Measurements from ENCODE around the gene ACTMAP. TPM values are rescaled to one million over a fixed set of nuclear protein-coding genes. Genes with fewer than 3 reads are reported as not detected.
"Not testable (repeated sequence)": the region's sequence is repeated elsewhere in the genome, so short reads cannot be mapped to it uniquely, and the experiment has no call there.

The ACTMAP gene
- total RNA-seq, 1 experiment from 2014 or later: 0.51 TPM

DNA sequence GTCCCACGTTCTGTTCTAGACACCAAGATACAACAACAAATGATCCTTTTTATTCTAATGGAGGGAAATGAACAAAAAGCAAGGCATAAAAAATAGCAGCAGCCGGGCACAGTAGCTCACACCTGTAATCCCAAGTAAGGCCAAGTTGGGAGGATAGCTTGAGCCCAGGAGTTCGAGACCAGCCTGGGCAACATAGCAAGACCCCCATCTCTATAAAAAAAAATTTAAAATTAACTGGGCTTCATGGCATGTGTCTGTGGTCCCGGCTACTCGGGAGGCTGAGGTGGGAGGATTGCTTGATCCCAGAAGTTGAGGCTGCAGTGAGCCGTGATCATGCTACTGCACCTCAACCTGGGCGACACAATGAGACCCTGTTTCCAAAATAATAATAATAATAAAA is 26.1 kb upstream of the ACTMAP start:
- no peak for DNase-seq (ENCODE audit: low read depth)

DNA sequence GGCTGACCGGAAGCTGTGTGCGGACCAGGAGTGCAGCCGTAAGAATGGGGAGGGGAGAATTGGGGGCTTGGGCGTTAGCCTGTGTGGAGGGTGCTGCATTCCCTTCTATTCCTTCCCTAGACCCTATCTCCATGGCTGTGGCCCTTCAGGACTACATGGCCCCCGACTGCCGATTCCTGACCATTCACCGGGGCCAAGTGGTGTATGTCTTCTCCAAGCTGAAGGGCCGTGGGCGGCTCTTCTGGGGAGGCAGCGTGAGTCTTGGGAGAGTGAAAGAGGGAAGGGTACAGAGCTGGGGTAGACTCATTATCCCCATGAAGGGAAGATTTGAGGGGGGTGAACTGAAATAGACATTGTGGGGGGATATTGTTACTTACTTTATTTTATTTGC is 25.4 kb upstream of the ACTMAP start:
- no peak for DNase-seq (ENCODE audit: low read depth)

DNA sequence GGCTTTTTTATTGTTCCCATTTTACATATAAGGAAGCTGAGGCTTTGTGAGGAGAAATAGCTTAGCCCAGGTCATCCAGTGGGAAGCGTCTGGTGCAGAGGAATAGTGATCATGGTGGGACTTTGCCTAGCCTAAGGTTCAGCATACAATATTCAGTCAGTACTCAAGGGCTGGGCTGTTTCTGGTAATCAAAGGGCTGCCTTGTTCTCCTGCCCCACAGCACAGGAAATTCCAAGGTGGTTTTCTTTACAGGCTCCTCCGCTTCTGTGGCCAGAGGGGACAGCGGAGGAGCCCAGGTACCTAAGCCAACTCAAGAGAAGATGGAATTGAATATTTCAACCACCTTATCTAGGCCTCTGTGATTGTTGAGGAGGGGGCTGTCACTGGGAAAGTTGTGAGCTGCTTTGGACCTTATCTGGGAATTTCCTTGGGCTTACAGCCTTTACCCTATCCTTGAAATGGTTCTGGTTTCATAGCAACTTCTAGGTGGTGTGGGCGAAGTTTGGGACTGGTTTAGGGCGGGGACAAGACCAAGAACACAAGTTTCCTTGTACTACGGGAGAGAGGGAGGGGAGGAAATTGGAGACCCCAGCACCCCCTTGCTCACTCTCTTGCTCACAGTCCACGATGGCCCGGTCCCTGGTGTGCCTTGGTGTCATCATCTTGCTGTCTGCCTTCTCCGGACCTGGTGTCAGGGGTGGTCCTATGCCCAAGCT is 24.8 kb upstream of the ACTMAP start, which contains the start of gene MIA:
Gene MIA, plus strand, starts transcription at position 606 of the 716 bp plus-strand sequence. Its CDS starts 22 bp downstream, at position 628.
- DNase-seq (ENCODE audit: low read depth): peak; percentile 36

DNA sequence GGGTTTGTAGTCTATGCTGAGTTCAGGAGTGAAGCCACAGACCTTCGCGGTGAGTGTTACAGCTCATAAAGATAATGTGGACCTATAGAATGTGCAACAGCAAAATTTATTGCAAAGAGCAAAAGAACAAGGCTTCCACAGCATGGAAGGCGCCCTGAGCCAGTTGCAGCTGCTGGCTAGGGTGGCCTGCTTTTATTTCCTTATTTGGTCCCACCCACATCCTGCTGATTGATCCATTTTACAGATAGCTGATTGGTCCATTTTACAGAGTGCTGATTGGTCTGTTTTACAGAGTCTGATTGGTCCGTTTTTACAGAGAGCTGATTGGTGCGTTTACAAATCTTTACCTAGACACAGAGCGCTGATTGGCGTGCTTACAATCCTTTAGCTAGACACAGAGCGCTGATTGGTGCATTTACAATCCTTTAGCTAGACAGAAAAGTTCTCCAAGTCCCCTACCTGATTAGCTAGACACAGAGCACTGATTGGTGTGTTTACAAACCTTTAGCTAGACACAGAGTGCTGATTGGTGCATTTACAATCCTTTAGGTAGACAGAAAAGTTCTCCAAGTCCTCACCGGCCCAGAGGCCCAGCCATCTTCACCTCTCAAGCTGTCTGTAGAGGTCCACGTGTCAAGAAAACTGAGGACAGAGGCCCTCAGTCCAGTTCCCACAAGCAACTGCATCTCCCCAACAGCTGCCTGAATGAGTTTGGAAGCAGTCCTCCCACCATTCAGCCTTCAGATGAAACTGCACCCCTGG is 21.0 kb upstream of the ACTMAP start:
- DNase-seq (ENCODE audit: low read depth): not testable (repeated sequence)

DNA sequence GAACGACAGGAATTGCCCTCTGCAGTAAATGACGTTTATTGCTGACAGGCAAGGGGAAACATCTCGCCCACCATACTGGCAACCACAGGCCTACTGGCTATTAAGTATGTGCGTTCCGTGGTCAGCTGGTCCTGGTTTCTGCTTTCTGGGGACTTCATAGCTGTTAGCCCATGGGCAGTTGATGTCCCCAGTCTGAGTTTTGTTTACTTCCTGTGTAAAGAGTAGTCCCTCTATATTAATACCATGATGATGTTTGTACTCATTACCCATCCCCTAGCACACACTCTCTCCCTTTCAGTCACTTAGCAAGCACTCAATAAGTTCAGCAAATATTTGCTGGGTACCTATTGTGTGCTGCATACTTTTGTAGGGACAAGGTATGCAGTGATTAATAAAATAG is 18.6 kb upstream of the ACTMAP start:
- DNase-seq (ENCODE audit: low read depth): no peak

DNA sequence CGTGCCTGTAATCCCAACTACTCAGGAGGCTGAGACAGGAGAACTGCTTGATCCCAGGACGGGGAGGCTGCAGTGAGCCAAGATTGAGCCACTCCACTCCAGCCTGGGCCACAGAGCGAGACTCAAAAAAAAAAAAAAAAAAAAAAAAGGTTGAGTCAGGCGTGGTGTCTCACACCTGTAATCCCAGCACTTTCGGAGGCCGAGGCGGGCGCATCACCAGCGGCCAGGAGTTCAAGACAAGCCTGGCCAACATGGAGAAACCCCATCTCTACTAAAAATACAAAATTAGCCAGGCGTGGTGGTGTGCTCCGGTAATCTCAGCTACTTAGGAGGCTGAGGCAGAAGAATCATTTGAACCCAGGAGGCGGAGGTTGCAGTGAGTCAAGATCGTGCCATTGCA is 16.1 kb upstream of the ACTMAP start:
- not testable (repeated sequence) for DNase-seq (ENCODE audit: low read depth)

DNA sequence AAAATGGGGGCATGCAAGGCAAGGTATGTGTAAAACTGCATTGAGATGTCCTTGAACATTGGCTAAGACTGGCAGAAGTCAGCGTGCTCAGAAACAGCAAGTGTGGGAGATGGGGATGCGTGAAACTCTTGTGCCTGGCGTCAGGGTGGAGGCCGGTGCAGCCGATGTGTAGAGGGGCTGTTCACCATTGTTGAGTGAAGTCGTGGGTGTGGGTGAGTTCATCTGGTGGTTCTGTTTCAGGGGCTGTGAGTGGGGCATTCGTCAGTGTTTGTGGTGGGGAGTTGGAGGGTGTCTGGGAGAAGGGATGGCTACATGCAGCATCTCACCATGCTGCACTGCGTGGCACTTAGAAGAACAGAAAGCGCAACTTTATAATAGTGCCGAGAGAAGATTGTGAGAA is 13.7 kb upstream of the ACTMAP start:
- no peak for DNase-seq (ENCODE audit: low read depth)

DNA sequence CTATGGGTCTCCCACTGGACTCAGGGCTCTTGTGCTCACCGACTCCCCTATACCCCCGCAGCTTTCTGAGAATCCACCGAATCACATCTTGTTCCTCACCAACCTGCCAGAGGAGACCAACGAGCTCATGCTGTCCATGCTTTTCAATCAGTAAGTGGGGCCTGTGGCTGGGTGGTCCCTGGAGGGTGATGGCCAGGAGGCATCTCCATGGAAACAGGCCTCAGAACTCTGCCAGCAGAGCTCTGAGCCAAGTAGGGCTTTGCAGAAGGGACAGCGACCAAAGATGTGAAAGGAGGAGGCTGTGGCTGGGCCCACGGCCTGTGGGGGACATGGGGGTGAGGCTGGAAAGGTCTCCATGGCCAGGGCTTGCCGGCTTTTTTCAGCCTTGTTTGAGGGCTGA is 13.2 kb upstream of the ACTMAP start:
- DNase-seq (ENCODE audit: low read depth): no peak

DNA sequence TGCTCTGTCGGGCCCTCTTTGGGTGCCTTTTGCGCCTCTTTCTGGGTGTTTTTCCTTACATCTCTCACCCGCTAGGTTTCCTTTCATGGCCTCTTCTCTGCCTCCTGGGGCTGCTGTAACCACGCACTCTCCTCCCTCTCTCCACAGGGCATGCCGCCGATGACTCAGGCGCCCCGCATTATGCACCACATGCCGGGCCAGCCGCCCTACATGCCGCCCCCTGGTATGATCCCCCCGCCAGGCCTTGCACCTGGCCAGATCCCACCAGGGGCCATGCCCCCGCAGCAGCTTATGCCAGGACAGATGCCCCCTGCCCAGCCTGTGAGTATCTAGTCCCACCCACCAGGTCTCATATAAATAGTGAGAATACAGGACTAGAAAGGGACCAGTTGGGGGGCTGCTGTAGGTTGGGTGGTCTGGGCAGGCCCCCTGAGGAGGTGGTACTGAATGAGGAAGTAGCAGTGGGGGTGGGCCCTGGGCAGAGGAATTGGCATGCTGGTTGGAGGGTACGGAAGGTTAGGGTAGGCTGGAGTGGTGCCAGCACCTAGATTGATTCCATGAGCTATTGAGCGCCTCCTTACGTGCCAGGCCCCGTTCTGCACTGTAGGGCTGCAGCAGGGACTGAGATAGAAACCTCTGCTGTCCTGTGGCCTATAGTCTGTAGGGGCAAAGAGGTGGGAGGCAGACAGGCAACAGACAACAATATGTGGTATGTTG is 12.6 kb upstream of the ACTMAP start:
- DNase-seq (ENCODE audit: low read depth): no peak

DNA sequence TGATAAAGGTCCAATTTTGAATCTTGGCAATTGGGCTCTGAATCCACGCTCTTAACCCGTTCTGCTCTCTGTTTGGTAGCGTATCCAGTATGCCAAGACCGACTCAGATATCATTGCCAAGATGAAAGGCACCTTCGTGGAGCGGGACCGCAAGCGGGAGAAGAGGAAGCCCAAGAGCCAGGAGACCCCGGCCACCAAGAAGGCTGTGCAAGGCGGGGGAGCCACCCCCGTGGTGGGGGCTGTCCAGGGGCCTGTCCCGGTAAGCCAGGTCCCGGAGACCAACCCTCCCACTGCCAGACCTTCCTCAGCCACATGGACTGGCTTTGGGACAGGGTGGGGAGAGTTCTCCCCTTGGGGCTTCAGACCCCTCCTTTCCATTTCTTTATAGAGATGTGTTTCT is 9.1 kb upstream of the ACTMAP start:
- DNase-seq (ENCODE audit: low read depth): no peak

DNA sequence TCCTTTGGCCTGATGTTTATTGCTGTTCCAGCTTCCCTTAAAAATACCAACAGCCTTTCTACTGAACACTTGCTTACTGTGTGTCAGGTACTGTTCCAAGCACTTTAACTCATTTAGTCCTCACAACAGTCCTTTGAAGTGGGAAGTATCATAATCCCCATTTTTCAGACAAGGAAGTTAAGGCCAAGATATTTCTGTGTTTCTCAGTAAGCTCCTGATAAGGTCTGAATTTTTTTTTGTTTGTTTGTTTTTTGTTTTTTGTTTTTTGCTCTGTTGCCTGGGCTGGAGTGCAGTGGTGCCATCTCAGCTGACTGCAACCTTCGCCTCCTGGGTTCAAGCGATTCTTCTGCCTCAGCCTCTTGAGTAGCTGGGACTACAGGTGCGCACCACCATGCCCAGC is 8.2 kb upstream of the ACTMAP start:
- DNase-seq (ENCODE audit: low read depth): no peak

DNA sequence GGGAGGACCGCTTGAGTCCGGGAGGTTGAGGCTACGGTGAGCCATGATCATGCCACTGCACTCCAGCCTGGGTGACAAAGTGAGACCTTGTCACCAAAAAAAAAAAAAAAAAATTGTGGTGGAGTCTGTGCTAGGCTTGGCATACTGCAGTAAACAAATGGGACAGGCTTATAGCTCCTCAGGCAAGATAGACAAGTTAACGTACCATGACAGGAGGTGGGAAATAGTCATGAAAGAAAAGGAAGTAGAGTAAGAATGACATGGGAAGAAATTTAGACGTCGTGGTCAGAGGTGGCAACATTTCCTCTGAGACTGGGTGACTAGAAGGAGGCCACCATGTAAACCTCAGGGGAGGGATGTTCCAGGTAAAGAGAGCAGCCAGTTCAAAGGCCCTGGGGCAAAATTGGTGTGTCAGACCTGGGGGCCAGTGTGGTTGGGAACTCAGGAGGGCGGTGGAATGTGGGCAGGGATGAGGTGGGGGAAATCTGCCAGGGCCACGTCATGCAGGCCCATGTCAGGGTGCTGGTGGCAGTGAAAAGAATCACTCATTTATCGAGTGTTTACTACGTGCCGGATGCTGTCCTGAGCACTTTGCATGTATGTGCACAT is 6.3 kb upstream of the ACTMAP start:
- DNase-seq (ENCODE audit: low read depth): no peak

DNA sequence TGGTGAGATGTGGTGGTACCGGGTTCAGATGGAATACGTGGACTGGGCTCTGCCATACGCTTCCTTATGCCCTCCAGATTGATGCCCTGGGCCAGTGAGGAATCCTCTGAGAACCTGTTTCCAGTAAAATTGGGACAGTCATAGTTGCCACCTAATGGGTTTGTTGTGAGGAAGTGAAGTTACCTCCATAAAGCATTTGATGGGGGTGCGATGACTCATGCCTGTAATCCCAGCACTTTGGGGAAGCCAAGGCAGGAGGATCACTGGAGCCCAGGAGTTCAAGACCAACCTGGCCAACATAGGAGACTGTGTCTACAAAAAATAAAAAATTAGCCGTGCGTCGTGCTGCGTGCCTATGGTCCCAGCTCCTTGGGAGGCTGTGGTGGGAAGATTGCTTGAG is 5.5 kb upstream of the ACTMAP start:
- DNase-seq (ENCODE audit: low read depth): no peak

DNA sequence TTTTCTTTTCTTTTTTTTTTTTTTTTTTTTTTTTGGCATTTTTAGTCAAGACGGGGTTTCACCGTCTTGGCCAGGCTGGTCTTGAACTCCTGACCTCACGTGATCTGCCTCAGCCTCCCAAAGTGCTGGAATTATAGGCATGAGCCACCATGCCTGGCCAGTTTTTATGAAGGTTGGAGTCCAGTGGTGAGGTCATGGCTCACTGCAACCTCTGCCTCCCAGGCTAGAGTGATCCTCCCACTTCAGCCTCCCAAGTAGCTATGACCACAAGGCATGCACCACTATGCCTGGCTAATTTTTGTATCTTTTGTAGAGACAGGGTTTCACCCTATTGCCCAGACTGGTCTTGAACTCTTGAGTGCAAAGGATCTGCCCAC is 5.0 kb upstream of the ACTMAP start:
- DNase-seq (ENCODE audit: low read depth): no peak

DNA sequence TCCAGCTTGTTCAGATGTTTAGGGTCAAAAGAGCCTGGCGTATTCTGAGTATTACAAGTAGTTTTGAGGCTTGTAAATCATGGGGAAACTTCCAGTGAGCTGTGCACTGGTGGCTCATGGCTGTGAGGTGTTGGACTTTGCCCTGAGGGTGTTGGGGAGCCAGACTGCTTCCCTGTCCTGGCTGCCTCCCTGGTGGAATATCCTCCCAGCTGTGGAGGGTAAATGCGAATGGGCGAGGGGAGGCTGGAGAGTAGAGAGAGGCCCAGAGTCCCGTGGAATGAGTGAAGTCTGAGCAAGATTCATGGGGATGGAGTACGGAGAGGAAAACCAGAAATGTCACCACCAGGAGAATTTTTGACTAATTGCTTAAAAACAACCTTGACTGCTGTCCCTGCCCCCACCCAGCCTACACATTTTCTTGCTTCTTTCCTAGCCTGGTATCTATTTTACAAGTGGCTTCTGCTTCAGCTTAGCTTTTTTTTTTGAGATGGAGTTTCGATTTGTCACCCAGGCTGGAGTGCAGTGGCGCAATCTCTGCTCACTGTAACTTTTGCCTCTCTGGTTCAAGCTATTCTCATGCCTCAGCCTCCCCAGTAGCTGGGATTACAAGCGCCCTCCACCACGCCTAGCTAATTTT is 4.5 kb upstream of the ACTMAP start:
- DNase-seq (ENCODE audit: low read depth): no peak

DNA sequence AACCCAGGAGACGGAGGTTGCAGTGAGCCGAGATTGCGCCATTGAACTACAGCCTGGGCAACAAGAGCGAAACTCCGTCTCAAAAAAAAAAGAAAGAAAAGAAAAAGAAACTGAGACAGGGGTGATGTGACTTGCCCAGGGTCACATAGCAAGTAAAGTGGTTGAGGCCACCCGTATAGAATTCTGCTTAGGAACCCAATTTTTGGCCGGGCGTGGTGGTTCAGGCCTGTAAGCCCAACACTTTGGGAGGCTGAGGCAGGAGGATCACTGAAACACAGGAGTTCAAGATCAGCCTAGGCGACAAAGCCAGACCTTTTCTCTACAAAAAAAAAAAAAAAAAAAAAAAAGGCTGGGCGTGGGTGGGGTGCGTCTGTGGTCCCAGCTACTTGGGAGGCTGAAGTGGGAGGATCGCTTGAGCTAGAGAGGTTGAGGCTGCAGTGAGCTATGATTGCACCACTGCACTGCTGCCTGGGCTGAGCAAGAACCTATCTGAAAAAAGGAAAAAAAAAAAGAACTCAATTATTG is 2.0 kb upstream of the ACTMAP start:
- DNase-seq (ENCODE audit: low read depth): no peak

DNA sequence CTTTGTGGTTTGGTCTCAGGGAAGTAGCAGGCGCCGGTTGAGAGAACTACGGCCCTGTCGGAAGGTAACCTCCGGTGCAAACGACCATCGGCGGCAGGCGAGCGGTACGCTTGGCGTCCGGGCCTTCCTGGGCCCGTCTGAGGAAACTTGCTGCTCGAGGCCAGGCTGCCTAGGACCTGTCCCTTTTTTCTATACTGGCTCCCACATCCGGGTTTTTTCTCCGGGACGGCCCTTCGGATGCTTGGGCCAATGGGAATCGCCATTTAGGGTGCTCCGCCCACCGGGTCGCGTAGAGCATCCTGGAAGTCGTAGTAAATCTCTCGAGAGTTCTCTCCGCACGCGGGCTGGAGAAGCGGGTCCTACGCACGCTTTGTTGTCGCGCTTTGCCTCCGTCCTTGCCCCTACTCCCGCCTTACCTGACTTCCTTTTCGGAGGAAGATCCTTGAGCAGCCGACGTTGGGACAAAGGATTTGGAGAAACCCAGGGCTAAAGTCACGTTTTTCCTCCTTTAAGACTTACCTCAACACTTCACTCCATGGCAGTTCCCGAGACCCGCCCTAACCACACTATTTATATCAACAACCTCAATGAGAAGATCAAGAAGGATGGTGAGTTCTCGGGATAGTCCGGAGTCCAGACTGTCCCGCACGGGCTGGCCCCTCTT is 729 bp upstream of the ACTMAP start, which contains the start of gene SNRPA:
Gene SNRPA, plus strand, starts transcription at position 330 of the 664 bp plus-strand sequence. Its CDS starts 206 bp downstream, at position 536.
- peak; percentile 98 for DNase-seq (ENCODE audit: low read depth)

DNA sequence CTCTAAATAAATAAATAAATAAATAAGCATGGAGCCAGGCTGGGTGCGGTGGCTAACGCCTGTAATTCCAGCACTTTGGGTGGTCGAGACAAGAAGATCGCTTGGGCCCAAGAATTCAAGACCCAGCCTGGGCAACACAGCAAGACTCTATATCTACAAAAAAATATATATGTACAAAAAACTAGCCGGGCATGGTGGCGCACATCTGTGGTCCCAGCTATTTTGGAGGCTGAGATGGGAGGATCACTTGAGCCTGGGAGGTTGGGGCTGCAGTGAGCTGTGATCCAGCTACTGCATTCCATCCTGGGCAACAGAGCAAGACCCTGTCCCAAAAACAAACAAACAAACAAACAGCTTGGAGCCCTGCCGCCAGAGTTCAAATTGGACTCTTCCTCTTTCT is 2.7 kb downstream of the ACTMAP start:
- DNase-seq (ENCODE audit: low read depth): no peak

DNA sequence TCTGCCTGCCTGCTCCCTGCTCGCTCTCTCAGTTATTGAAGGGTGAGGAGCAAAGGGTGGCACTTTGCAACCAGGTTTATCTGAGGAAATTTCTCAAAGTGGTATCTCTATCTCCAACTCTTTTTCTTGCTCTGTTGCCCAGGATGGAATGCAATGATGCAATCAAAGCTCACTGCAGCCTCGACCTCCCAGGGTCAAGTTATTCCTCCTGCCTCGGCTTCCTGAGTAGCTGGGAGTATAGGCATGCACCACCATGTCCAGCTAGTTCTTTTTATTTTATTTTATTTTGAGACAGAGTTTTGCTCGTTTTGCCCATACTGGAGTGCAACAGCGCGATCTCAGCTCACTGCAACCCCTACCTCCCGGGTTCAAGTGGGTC is 4.9 kb downstream of the ACTMAP start:
- no peak for DNase-seq (ENCODE audit: low read depth)

DNA sequence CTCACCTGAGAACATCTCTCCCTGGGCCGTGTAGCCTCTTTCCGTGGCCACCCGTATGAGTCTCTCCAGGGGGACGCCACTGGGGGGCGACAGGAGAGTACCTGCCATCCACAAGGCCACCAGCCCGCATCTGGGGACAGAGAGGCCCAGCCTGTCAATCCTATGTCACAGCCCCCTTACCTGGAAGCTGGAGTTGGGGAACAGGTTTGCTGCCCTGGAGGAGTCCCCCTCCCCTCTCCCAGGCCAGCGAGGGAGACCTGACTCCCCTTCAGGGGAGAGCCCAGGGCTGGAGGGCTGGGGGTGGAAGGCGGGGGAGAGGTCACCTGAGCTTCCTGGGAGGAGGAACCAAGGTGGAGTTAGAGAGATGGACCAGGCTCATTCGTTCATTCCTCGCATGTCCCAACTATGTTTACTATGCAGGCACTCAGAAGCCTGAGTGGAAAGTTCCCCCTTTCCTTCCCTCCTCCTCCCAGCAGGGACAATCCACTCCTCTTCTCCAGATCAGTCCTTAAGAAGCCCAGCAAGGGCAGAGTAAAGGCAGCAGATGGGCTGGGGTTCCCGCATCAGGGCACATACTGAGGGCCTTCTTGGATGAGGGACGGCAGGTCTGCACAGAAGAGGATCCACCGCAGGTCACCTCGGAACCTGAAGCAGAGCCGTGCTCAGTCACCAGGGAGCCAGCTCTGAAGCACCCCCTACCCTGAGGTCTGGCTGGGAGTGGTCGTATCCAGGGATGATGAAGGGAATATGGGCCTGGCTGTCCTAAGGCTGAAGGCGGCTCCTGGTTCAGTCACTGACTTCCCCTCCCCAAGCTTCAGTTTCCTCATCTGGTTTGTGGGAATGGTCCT is 5.5 kb downstream of the ACTMAP start:
- DNase-seq (ENCODE audit: low read depth): no peak

Data from Daoy (cell line).